GM12878 (cell line): ENCODE measurements around the gene TNFRSF14. TPM values are rescaled to one million over a fixed set of nuclear protein-coding genes. Genes with fewer than 3 reads are reported as not detected.

Experiments used
- ATAC-seq: fragments of 200-7000 bp; cut with Tn5 transposase; 3 replicates; pipeline ENCODE4 v1.9.1; 2020; ENCODE audit warnings: mild to moderate bottlenecking, moderate library complexity
- BruUV-seq: library from RNA; stranded (reverse); fragments of 400-500 nt; replicated peaks from 2 replicates; lab custom pipeline; 2021; lab: Mats Ljungman, UMichigan
- CTCF ChIA-PET: fragments of 300-600 bp; sonication (Branson Sonifier 250); formaldehyde crosslinking; extraction: SDS; loops from one replicate; lab custom pipeline; 2021; ENCODE audit warnings: inconsistent platforms; lab: Yijun Ruan, JAX
- POLR2A ChIA-PET: fragments of 350-600 bp; formaldehyde crosslinking; extraction: SDS; loops from one replicate; lab custom pipeline; 2021; ENCODE audit warnings: inconsistent platforms; lab: Charles Lee
- RAD21 ChIA-PET: fragments of 300-600 bp; sonication (Branson Sonifier 250); formaldehyde crosslinking; loops from one replicate; lab custom pipeline; 2023; ENCODE audit warnings: antibody characterized with exemption; ENCODE audit not compliant: unreplicated experiment; lab: Charles Lee
- SMC1A ChIA-PET: fragments of 300-600 bp; sonication (Branson Sonifier 250); formaldehyde crosslinking; loops from one replicate; lab custom pipeline; 2023; ENCODE audit not compliant: unreplicated experiment, uncharacterized antibody; lab: Charles Lee
- DNase-seq: peaks from one replicate; pipeline ENCODE4 v3.0.0-alpha.2; 2011; ENCODE audit warnings: low read depth, low spot score
- FAIRE-seq: peaks from 3 replicates; lab custom pipeline; 2011; peaks lifted over from hg19 to GRCh38; lab: Jason Lieb, UNC
- H2AFZ ChIP-seq: 2 replicates; pipeline ENCODE4 v1.6.0; 2011; ENCODE audit warnings: low read depth, low read length, control low read depth; ENCODE audit not compliant: control insufficient read depth
- H3K27ac ChIP-seq: 2 replicates; pipeline ENCODE4 v1.5.1; 2011; ENCODE audit warnings: control low read depth; ENCODE audit not compliant: control insufficient read depth, insufficient read depth
- H3K27me3 ChIP-seq, 2 experiments: replicated peaks in 1 of 2; 2 replicates each; pipeline versions ENCODE4 v1.6.0 to v1.6.1; 2011; ENCODE audit warnings: low read length in 1 of 2; ENCODE audit not compliant: control insufficient read depth in 2 of 2, insufficient read depth in 2 of 2
- H3K36me3 ChIP-seq, 2 experiments: 2 replicates each; pipeline ENCODE4 v1.5.1; 2011; ENCODE audit warnings: low read length in 1 of 2; ENCODE audit not compliant: control insufficient read depth in 2 of 2, insufficient read depth in 2 of 2
- H3K4me1 ChIP-seq: 2 replicates; pipeline ENCODE4 v1.6.1; 2011; ENCODE audit warnings: mild to moderate bottlenecking, low read length, moderate library complexity, mixed read lengths; ENCODE audit not compliant: control insufficient read depth, insufficient read depth
- H3K4me2 ChIP-seq: 2 replicates; pipeline ENCODE4 v1.6.0; 2011; ENCODE audit warnings: control low read depth; ENCODE audit not compliant: control insufficient read depth, insufficient read depth
- H3K4me3 ChIP-seq: fragments of 200-600 bp; sonication (generic); 2 replicates; pipeline ENCODE4 v1.5.1; 2016
- H3K79me2 ChIP-seq: 2 replicates; pipeline ENCODE4 v1.6.0; 2011; ENCODE audit warnings: low read length; ENCODE audit not compliant: control insufficient read depth, insufficient read depth
- H3K9ac ChIP-seq: 2 replicates; pipeline ENCODE4 v1.8.0; 2011; ENCODE audit warnings: low read length, control low read depth, mixed read lengths; ENCODE audit not compliant: control insufficient read depth, insufficient read depth
- H3K9me3 ChIP-seq: replicated peaks from 3 replicates; pipeline ENCODE4 v1.5.1; 2011; ENCODE audit warnings: mild to moderate bottlenecking, low read length; ENCODE audit not compliant: control insufficient read depth, insufficient read depth
- H4K20me1 ChIP-seq: 2 replicates; pipeline ENCODE4 v1.6.0; 2011; ENCODE audit not compliant: control insufficient read depth, insufficient read depth
- BACH1 ChIP-seq: fragments of 450-650 bp; IDR thresholded peaks from 2 replicates; pipeline ENCODE4 v1.6.1; 2017; ENCODE audit warnings: mild to moderate bottlenecking, borderline replicate concordance
- BCL3 ChIP-seq: IDR thresholded peaks from 2 replicates; pipeline ENCODE4 v1.6.1; 2011; ENCODE audit warnings: borderline replicate concordance, low read depth, mild to moderate bottlenecking, moderate library complexity, low read length; ENCODE audit not compliant: insufficient read depth, poor library complexity, severe bottlenecking
- CEBPZ ChIP-seq: fragments of 150-350 bp; IDR thresholded peaks from 2 replicates; pipeline ENCODE4 v1.6.1; 2016; ENCODE audit warnings: low read depth, low read length
- CREB1 ChIP-seq: IDR thresholded peaks from 2 replicates; pipeline ENCODE4 v1.6.1; 2012; ENCODE audit warnings: low read depth, mild to moderate bottlenecking, inconsistent platforms
- EP300 ChIP-seq, 2 experiments: fragments of 150-350 bp in 1 of 2; IDR thresholded peaks; 2 replicates each; pipeline ENCODE4 v1.6.1; 2011 to 2012; ENCODE audit warnings: low read depth in 2 of 2, low read length in 2 of 2, borderline replicate concordance in 1 of 2, improper control_type of control experiment in 1 of 2, inconsistent platforms in 1 of 2; ENCODE audit not compliant: control insufficient read depth in 1 of 2
- ESRRA ChIP-seq: IDR thresholded peaks from 2 replicates; pipeline ENCODE4 v1.6.1; 2012; ENCODE audit warnings: mild to moderate bottlenecking, low read length, improper control_type of control experiment
- ETV6 ChIP-seq, 2 experiments: fragments of 450-650 bp in 1 of 2; IDR thresholded peaks in 1 of 2; conservative IDR thresholded peaks in 1 of 2; 2 replicates each; pipeline ENCODE4 v1.6.1; 2014; ENCODE audit warnings: antibody characterized with exemption in 1 of 2, borderline replicate concordance in 1 of 2, low read depth in 1 of 2, mild to moderate bottlenecking in 1 of 2, moderate library complexity in 1 of 2
- GABPA ChIP-seq: IDR thresholded peaks from 2 replicates; pipeline ENCODE4 v1.6.1; 2014; ENCODE audit warnings: antibody characterized with exemption, low read depth, mild to moderate bottlenecking, inconsistent platforms
- IRF4 ChIP-seq: IDR thresholded peaks from 2 replicates; pipeline ENCODE4 v1.6.1; 2011; ENCODE audit warnings: low read depth, low read length
- MEF2B ChIP-seq: fragments of 450-650 bp; IDR thresholded peaks from 2 replicates; pipeline ENCODE4 v1.6.1; 2018; ENCODE audit warnings: mild to moderate bottlenecking, moderate library complexity; ENCODE audit not compliant: partially characterized antibody, poor library complexity, severe bottlenecking
- MTA3 ChIP-seq: IDR thresholded peaks from 2 replicates; pipeline ENCODE4 v1.6.1; 2012; ENCODE audit warnings: low read length, inconsistent platforms, borderline replicate concordance
- MXI1 ChIP-seq: fragments of 150-350 bp; IDR thresholded peaks from 2 replicates; pipeline ENCODE4 v1.6.1; 2011; ENCODE audit warnings: low read depth, mild to moderate bottlenecking, inconsistent platforms, low read length, improper control_type of control experiment
- NR2C1 ChIP-seq: fragments of 450-650 bp; IDR thresholded peaks from 2 replicates; pipeline ENCODE4 v1.6.1; 2017; ENCODE audit warnings: antibody characterized with exemption, mild to moderate bottlenecking, moderate library complexity
- NRF1 ChIP-seq: conservative IDR thresholded peaks from 2 replicates; pipeline ENCODE4 v1.6.1; 2011; ENCODE audit warnings: mild to moderate bottlenecking, low read depth, low read length, improper control_type of control experiment
- RUNX3 ChIP-seq: IDR thresholded peaks from 2 replicates; pipeline ENCODE4 v1.6.1; 2012; ENCODE audit warnings: low read length, inconsistent platforms
- STAT1 ChIP-seq: fragments of 450-650 bp; conservative IDR thresholded peaks from 2 replicates; pipeline ENCODE4 v1.6.1; 2014; ENCODE audit warnings: antibody characterized with exemption, mild to moderate bottlenecking
- ZNF274 ChIP-seq: IDR thresholded peaks from one replicate; pipeline ENCODE4 v1.8.0; 2011; ENCODE audit not compliant: insufficient read length, insufficient read depth
- WGBS: methylation state at CpG from one replicate; pipeline ENCODE4 v1.1.6; 2016; ENCODE audit warnings: low lambda C conversion rate; ENCODE audit not compliant: insufficient replicate concordance, insufficient coverage; ENCODE audit errors: missing lambda C conversion rate; 5-methylcytosine and 5-hydroxymethylcytosine counted together
- in situ Hi-C: fragments of 300-500 bp; cut with MboI; formaldehyde crosslinking; loops from 9 replicates; pipeline ENCODE4 v1.14.3; 2018; ENCODE audit warnings: mixed read lengths
- intact Hi-C: fragments of 100-400 bp; cut with micrococcal nuclease; formaldehyde crosslinking; loops from one replicate; pipeline ENCODE4 v1.14.2; 2022; ENCODE audit not compliant: unreplicated experiment
- polyA plus RNA-seq, 11 experiments: library from polyadenylated mRNA; depleted of rRNA in 4 of 11; unstranded in 6 of 11; stranded (reverse) in 5 of 11; fragments of >200 nt; fragmentation: Nextera tagmentation in 4 of 11; fragmentation: Illumina TruSeq in 1 of 11; extraction: Ambion mirVana in 4 of 11; extraction: Trizol in 1 of 11; gene quantifications; 1 replicate in 1 of 11; 2 replicates in 10 of 11; pipeline versions ENCODE4 v1.2.1 to v1.2.3, GENCODE V29; 2011 to 2016; ENCODE audit warnings: inconsistent platforms in 2 of 11, missing spikeins in 2 of 11, low read depth in 1 of 11
- total RNA-seq, 4 experiments: library from RNA; depleted of rRNA in 3 of 4; stranded (reverse); fragments of >200 nt in 3 of 4; fragmentation: Illumina TruSeq in 1 of 4; extraction: Trizol in 1 of 4; gene quantifications; 2 replicates each; pipeline versions ENCODE4 v1.2.1 to v1.2.3, GENCODE V29; 2013 to 2021

TNFRSF14 gene
- total and polyA plus RNA-seq, 10 of the 15 experiments (the other 5 are each of a cell fraction or from before 2014, with no cell fraction given) = 0.43 to 114 (median 41.5) TPM

DNA sequence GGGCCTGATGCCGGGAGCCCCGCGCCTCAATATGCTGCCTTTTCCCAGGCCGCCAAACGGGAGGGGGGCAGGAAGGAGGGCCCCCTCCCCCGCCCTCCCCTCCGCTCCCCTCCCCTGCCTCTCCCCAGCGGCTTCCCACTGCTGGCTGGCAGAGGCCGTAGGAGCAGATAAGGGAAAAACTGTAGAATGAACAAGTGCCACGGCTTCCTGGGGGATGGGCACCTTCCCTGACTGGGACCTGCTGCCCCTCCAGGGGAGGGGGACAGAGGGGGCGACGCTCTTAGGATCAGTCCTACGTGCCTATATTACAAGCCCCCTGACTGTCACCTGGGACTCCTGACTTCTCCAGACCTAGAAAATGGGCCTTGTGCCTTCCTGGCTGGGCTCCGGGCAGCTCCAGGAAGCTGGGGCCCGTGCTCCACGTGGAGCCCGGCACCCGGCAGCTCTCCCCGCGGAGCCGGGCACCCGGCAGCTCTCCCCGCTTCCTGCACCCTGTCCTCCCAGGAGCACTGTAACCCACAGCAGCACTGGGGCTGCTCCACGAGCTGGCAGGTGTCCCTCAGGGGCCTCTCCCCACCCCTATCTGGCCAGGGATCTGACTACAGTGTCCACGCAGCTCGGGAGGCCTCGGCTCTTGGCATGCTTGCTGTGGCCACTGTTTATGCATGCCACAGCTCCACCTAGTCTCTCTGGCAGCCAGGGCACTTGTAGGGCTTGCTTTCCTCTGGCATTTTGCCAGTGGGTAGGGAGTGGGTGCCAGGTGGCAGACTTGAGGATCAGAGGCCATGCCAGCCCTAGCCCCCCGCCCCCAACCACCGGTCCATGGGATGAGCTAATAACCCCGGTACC, 25.4 kb upstream of the TNFRSF14 start:
- Histone ChIP-seq H3K9ac (no peak overlapping the region), H3K36me3 (no peaks in the 10 kb centered on the region), H3K4me3 (no peak overlapping the region), H3K79me2 (peaks cover 3% of the 10 kb centered on the region), H3K9me3 (no peaks in the 10 kb centered on the region), H4K20me1 (no peaks in the 10 kb centered on the region), H3K4me2 (peak overlapping the region; percentile 44; the same call in 1 of the 2 replicates), H3K27me3 (peaks cover 6 to 19% of the 10 kb centered on the region in 2 experiments), H3K27ac (no peak overlapping the region), H3K4me1 (peaks cover 14% of the 10 kb centered on the region), H2AFZ (no peak overlapping the region)
- ChIA-PET RAD21 (no interaction called here), POLR2A (interaction anchor here (1.2 to 1.6 kb wide), 2 partner anchors 14 to 15 kb away, joined by 3 to 4 read pairs; no protein-coding TSS in a partner anchor), CTCF (interaction anchor here (0.6 to 1.6 kb wide), 3 partner anchors 12 to 116 kb away, joined by 3 read pairs; no protein-coding TSS in a partner anchor), SMC1A (no interaction called here)
- DNase-seq = no peak
- no TSS peak for BruUV-seq
- ATAC-seq = no peak
- intact Hi-C loops = no loop called here
- in situ Hi-C loops = no loop called here
- FAIRE-seq = no peak
- 18% methylated on average over 26 of the region's 30 CpGs for WGBS
- TF ChIP-seq NRF1 (no peak), CREB1 (no peak), RUNX3 (no peak), EP300 (IDR thresholded peaks at IDR 0.05; ENCODE audit: borderline replicate concordance in 1 of 2, control insufficient read depth in 1 of 2, low read depth in 2 of 2, low read length in 2 of 2) (no peak), NR2C1 (no peak), BCL3 (no peak), IRF4 (no peak), MXI1 (no peak), MEF2B (no peak), STAT1 (no peak), GABPA (no peak), BACH1 (no peak), CEBPZ (no peak), ZNF274 (no peak), ESRRA (no peak), ETV6 (conservative IDR thresholded peaks at IDR 0.05 in 1 of 2, IDR thresholded peaks at IDR 0.05 in 1 of 2; ENCODE audit: borderline replicate concordance in 1 of 2, low read depth in 1 of 2) (no peak), MTA3 (no peak)
